Heart left ventricle (tissue), 13 donors: ENCODE data around the gene IFNA10.

Experiments
- POLR2A ChIP-seq, 2 donors: fragments of 450-650 bp; IDR thresholded peaks; one replicate each; pipeline ENCODE4 v1.6.1; 2017; ENCODE audit warnings: antibody characterized with exemption in 2 of 2, mild to moderate bottlenecking in 2 of 2, moderate library complexity in 2 of 2
- TF ChIP-seq, protein P1 (sequence below), 12 donors: fragments of 200-600 bp; sonication (generic) in 4 of 12; IDR thresholded peaks; one replicate each; pipeline versions ENCODE4 v1.5.0 to v1.8.0; 2018 to 2022; ENCODE audit warnings: antibody characterized with exemption in 12 of 12, mild to moderate bottlenecking in 5 of 12
- donor health status: ischemic (EF 13 %, LVEDD 7.1; RV severe dilation, severe dysfunction).
- donor health status: DM: no; HTN: yes; CAD: no.
- donor health status: DM: no; HTN: no; CAD: no.
- donor health status: ischemic (EF 25% LVEDD 6.9; RV normal size, moderate dysfunction).
- donor health status: ischemic (EF 25% LVEDD 5.7; RV mildly dilated, moderate dysfunction).
- donor health status: ischemic (EF 35%, LVEDD 5.7; RV mildly dilated, moderate dysfunction).
- donor health status: nonischemic (EF 11% LVEDD 7.7; RV severe dilation, severe dysfunction).
- donor health status: DM: yes; HTN: yes; CAD: no.
- donor health status: PGD.
- donor health status: ischemic (EF 29% LVEDD 5.4; RV normal size, mild dysfunction).
- donor health status: nonischemic (EF 23%, LVEDD 6.1; RV moderate dilation, normal function).

DNA sequence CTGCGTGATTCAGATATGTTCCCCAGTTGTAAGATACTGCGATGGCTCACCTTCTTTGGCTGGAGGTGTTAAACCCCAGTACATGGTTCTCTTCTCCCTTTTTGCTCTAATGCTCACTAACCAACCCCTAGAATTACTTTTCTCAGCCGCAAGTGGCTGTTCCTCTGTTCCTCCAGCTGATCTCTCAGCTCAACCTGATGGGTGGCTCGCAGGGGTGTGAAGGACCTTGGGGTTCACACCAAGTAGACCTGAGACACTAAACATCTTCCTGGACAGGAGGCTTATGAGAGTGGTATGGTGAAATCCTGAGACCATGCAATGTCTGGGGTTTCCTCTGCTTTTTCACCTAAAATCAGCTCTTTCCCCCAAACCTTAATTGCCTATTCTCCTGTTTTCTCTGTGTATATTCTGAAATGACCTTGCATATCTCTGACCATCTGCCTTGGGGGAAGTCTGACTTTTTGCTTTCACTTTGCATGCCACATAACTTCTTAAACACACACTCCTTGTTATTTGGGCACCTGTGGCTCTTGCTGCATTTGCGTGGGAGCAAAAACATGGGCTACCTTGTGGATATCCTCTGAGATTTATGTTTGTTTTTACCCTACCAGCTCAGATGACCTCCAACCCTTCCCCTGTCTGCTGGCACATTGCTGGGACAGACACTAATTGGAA is 48.7 kb upstream of the IFNA10 start:
- TF ChIP-seq POLR2A (IDR thresholded peaks at IDR 0.05): no peak
- TF ChIP-seq, protein P1, sequence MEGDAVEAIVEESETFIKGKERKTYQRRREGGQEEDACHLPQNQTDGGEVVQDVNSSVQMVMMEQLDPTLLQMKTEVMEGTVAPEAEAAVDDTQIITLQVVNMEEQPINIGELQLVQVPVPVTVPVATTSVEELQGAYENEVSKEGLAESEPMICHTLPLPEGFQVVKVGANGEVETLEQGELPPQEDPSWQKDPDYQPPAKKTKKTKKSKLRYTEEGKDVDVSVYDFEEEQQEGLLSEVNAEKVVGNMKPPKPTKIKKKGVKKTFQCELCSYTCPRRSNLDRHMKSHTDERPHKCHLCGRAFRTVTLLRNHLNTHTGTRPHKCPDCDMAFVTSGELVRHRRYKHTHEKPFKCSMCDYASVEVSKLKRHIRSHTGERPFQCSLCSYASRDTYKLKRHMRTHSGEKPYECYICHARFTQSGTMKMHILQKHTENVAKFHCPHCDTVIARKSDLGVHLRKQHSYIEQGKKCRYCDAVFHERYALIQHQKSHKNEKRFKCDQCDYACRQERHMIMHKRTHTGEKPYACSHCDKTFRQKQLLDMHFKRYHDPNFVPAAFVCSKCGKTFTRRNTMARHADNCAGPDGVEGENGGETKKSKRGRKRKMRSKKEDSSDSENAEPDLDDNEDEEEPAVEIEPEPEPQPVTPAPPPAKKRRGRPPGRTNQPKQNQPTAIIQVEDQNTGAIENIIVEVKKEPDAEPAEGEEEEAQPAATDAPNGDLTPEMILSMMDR (IDR thresholded peaks at IDR 0.05): no peak
